HFFc6 (cell line): ENCODE measurements around the gene CAMSAP1. TPM values are rescaled to one million over a fixed set of nuclear protein-coding genes. Genes with fewer than 3 reads are reported as not detected.

Source experiments
- DNase-seq: peaks from one replicate; pipeline ENCODE4 v3.0.0-alpha.2; 2018
- H3K27ac Mint-ChIP-seq: 2 replicates; pipeline ENCODE4 v1.8.0; 2020; ENCODE audit warnings: mild to moderate bottlenecking, mixed read lengths
- H3K27me3 Mint-ChIP-seq: 2 replicates; pipeline ENCODE4 v1.8.0; 2021; ENCODE audit warnings: mild to moderate bottlenecking, moderate library complexity, mixed read lengths; ENCODE audit not compliant: insufficient read depth
- H3K36me3 Mint-ChIP-seq: 2 replicates; pipeline ENCODE4 v1.8.0; 2021; ENCODE audit warnings: low read depth, mixed read lengths
- H3K4me1 Mint-ChIP-seq: 2 replicates; pipeline ENCODE4 v1.8.0; 2020; ENCODE audit warnings: low read depth, mixed read lengths
- H3K4me3 Mint-ChIP-seq: 2 replicates; pipeline ENCODE4 v1.8.0; 2020; ENCODE audit warnings: mild to moderate bottlenecking, moderate library complexity, mixed read lengths
- H3K9me3 Mint-ChIP-seq: 2 replicates; pipeline ENCODE4 v1.8.0; 2020; ENCODE audit warnings: mild to moderate bottlenecking, mixed read lengths
- total RNA-seq, 6 experiments: library from RNA; stranded (reverse); fragmentation: NEBNext Ultra II Directional; extraction: Animal tissue kit (Norgen Biotek cat#: 25700); gene quantifications; 2 replicates in 1 of 6; 3 replicates in 5 of 6; pipeline ENCODE4 v1.2.3, GENCODE V29; 2021
- TF ChIP-seq, protein P1 (sequence below): fragments of 200-600 bp; sonication (generic); IDR thresholded peaks from 2 replicates; pipeline ENCODE4 v1.5.0; 2021; ENCODE audit warnings: antibody characterized with exemption, mild to moderate bottlenecking

CAMSAP1 gene
- total RNA-seq, 6 experiments from 2014 or later: 14.9 to 22.8 (median 18.1) TPM

DNA sequence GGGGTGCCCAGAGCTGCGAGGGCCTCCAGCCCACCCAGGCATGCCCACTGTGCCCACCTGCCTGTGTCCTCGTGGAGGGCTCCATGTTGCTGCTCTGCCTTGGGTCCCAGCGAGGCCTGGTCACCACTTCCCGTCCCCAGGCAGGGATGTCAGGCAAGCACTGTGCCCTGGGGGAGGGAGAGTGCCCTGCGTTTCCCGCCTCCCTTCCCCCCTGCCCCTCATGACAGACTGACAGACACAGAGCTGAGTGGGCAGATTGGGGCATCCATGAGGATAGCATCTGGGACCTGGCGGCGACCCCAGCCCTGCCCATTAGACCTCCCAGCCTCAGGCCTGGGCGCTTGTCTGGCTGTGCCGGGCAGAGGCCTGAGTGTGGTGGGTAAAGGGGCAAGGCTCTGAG is 148.5 kb downstream of the CAMSAP1 start:
- H3K27me3 Mint-ChIP-seq: peaks cover 14% of the 10 kb centered on the region
- H3K4me3 Mint-ChIP-seq: no peak overlapping the region
- no peaks in the 10 kb centered on the region for H3K4me1 Mint-ChIP-seq
- H3K36me3 Mint-ChIP-seq: no peaks in the 10 kb centered on the region
- DNase-seq: no peak
- peaks cover 12% of the 10 kb centered on the region for H3K9me3 Mint-ChIP-seq
- H3K27ac Mint-ChIP-seq: no peak overlapping the region
- TF ChIP-seq, protein P1, sequence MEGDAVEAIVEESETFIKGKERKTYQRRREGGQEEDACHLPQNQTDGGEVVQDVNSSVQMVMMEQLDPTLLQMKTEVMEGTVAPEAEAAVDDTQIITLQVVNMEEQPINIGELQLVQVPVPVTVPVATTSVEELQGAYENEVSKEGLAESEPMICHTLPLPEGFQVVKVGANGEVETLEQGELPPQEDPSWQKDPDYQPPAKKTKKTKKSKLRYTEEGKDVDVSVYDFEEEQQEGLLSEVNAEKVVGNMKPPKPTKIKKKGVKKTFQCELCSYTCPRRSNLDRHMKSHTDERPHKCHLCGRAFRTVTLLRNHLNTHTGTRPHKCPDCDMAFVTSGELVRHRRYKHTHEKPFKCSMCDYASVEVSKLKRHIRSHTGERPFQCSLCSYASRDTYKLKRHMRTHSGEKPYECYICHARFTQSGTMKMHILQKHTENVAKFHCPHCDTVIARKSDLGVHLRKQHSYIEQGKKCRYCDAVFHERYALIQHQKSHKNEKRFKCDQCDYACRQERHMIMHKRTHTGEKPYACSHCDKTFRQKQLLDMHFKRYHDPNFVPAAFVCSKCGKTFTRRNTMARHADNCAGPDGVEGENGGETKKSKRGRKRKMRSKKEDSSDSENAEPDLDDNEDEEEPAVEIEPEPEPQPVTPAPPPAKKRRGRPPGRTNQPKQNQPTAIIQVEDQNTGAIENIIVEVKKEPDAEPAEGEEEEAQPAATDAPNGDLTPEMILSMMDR: no peak

Other genes with a start within 250 kb of the CAMSAP1 start
- gene LCN9, start 244.2 kb downstream of the CAMSAP1 start, total RNA-seq: not detected
- gene SOHLH1, start 208.1 kb downstream of the CAMSAP1 start, total RNA-seq: not detected
- gene KCNT1, start 205.4 kb downstream of the CAMSAP1 start, total RNA-seq: not detected
- 10 to 100 TPM; 27.9 to 33.6 (median 31.2) TPM for gene UBAC1, start 53.8 kb upstream of the CAMSAP1 start, total RNA-seq
- gene NACC2, start 187.7 kb upstream of the CAMSAP1 start, total RNA-seq: 10 to 100 TPM; 38.2 to 46.7 (median 40.2) TPM
- gene TMEM250, start 211.3 kb upstream of the CAMSAP1 start, total RNA-seq: 10 to 100 TPM; 31.6 to 45.4 (median 35.7) TPM